Upper lobe of right lung (tissue), 1 donor: ENCODE results near the gene KLF7. TPM values are rescaled to one million over a fixed set of nuclear protein-coding genes. Genes with fewer than 3 reads are reported as not detected.

ENCODE experiments used
- ATAC-seq: fragments of 200-7000 bp; cut with Tn5 transposase; one replicate; pipeline ENCODE4 v1.9.1; 2020; ENCODE audit warnings: mild to moderate bottlenecking, moderate library complexity
- DNase-seq: peaks from one replicate; pipeline ENCODE4 v3.0.0-alpha.2; 2020
- H3K27ac ChIP-seq: fragments of 200-600 bp; one replicate; pipeline ENCODE4 v1.8.0; 2022
- H3K27me3 ChIP-seq: fragments of 200-600 bp; one replicate; pipeline ENCODE4 v1.8.0; 2022; ENCODE audit warnings: mild to moderate bottlenecking
- H3K36me3 ChIP-seq: fragments of 200-600 bp; one replicate; pipeline ENCODE4 v1.8.0; 2022
- H3K4me1 ChIP-seq: fragments of 200-600 bp; one replicate; pipeline ENCODE4 v1.8.0; 2022
- H3K4me3 ChIP-seq: fragments of 200-600 bp; one replicate; pipeline ENCODE4 v1.8.0; 2022; ENCODE audit warnings: mild to moderate bottlenecking
- H3K9me3 ChIP-seq: fragments of 200-600 bp; one replicate; pipeline ENCODE4 v1.8.0; 2022
- intact Hi-C: fragments of 100-400 bp; cut with DNase I; formaldehyde crosslinking; loops from one replicate; pipeline ENCODE4 v1.11.0; 2022
- total RNA-seq: library from RNA; stranded (reverse); fragmentation: NEBNext Ultra II Directional; extraction: Animal tissue kit (Norgen Biotek cat#: 25700); gene quantifications from one replicate; pipeline ENCODE4 v1.2.1, GENCODE V29; 2021
- TF ChIP-seq, protein P1 (sequence below): fragments of 200-600 bp; IDR thresholded peaks from one replicate; pipeline ENCODE4 v1.8.0; 2022; ENCODE audit warnings: antibody characterized with exemption
- donor health status: DM: no; HTN: yes; CAD: no; lungs with severe emphysema.

KLF7 gene
- total RNA-seq, 1 donor from 2014 or later, result 62.1 TPM

GRCh38 chr2:207139552-207139951 is 26.2 kb downstream of the KLF7 start:
- Histone ChIP-seq H3K27ac (no peak overlapping the region), H3K9me3 (no peaks in the 10 kb centered on the region), H3K4me1 (peaks cover 73% of the 10 kb centered on the region), H3K4me3 (no peak overlapping the region), H3K27me3 (no peaks in the 10 kb centered on the region), H3K36me3 (no peaks in the 10 kb centered on the region)
- no peak for ATAC-seq
- no peak for DNase-seq
- TF ChIP-seq, protein P1, sequence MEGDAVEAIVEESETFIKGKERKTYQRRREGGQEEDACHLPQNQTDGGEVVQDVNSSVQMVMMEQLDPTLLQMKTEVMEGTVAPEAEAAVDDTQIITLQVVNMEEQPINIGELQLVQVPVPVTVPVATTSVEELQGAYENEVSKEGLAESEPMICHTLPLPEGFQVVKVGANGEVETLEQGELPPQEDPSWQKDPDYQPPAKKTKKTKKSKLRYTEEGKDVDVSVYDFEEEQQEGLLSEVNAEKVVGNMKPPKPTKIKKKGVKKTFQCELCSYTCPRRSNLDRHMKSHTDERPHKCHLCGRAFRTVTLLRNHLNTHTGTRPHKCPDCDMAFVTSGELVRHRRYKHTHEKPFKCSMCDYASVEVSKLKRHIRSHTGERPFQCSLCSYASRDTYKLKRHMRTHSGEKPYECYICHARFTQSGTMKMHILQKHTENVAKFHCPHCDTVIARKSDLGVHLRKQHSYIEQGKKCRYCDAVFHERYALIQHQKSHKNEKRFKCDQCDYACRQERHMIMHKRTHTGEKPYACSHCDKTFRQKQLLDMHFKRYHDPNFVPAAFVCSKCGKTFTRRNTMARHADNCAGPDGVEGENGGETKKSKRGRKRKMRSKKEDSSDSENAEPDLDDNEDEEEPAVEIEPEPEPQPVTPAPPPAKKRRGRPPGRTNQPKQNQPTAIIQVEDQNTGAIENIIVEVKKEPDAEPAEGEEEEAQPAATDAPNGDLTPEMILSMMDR, result no peak
- intact Hi-C loops, result no loop called here

DNA sequence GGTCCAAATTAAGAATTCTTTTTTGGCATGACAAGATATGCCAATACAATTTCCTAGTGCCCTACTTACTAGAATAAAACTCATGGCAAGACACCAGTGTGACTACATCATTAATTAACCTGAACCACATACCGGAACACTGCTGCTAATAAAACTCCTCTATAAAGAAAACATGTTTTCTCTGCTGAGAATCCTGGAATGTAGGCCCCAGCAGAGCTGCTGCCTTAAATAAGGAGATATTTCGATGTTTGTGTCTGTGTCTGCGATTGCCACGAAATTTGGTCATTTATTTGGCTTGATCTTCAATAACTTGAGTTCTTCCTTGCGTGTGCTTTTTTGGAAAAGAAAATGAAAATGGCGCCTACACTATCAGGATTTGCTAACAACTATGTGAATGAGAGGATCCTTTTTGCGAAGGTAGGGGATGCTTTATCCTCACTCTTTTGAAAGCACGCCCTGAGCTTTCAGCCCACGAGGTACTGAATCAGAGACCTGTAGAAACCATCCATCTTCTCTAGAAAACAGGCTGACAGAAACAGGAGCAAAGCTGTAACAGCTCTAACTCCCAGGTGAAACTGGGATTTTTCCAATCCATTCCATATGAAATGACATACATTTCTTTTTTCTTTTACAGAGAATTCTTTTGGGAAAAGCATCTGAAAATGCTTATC is 27.0 kb downstream of the KLF7 start:
- TF ChIP-seq, protein P1, result no peak

GRCh38 chr2:207137596-207138337 is 28.0 kb downstream of the KLF7 start:
- Histone ChIP-seq H3K36me3 (no peaks in the 10 kb centered on the region), H3K9me3 (no peaks in the 10 kb centered on the region), H3K4me3 (no peak overlapping the region), H3K4me1 (peaks cover 78% of the 10 kb centered on the region), H3K27ac (peak overlapping the region; percentile 39), H3K27me3 (no peaks in the 10 kb centered on the region)
- ATAC-seq (no peak), DNase-seq (no peak)
- TF ChIP-seq, protein P1, result no peak
- intact Hi-C loops, result no loop called here

More for the DNA sequence above, 27.0 kb downstream of the KLF7 start:
- Histone ChIP-seq H3K4me3 (no peak overlapping the region), H3K27ac (peak overlapping the region; percentile 18), H3K9me3 (no peaks in the 10 kb centered on the region), H3K4me1 (peaks cover 72% of the 10 kb centered on the region), H3K27me3 (no peaks in the 10 kb centered on the region), H3K36me3 (no peaks in the 10 kb centered on the region)
- DNase-seq (no peak), ATAC-seq (no peak)
- intact Hi-C loops, result no loop called here

GRCh38 chr2:207136874-207137273 is 28.9 kb downstream of the KLF7 start:
- Histone ChIP-seq H3K9me3 (no peaks in the 10 kb centered on the region), H3K27ac (peak overlapping the region; percentile 39), H3K27me3 (no peaks in the 10 kb centered on the region), H3K36me3 (no peaks in the 10 kb centered on the region), H3K4me3 (no peak overlapping the region), H3K4me1 (peaks cover 78% of the 10 kb centered on the region)
- no peak for DNase-seq
- TF ChIP-seq, protein P1, result no peak
- no peak for ATAC-seq
- intact Hi-C loops, result no loop called here

GRCh38 chr2:207135801-207136457 is 29.8 kb downstream of the KLF7 start:
- no peaks in the 10 kb centered on the region for H3K36me3 ChIP-seq
- H3K27me3 ChIP-seq, result no peaks in the 10 kb centered on the region
- ATAC-seq (no peak), DNase-seq (no peak)
- intact Hi-C loops, result no loop called here
- H3K27ac ChIP-seq, result peak overlapping the region; percentile 79
- no peaks in the 10 kb centered on the region for H3K9me3 ChIP-seq
- TF ChIP-seq, protein P1, result no peak
- H3K4me1 ChIP-seq, result peaks cover 77% of the 10 kb centered on the region
- H3K4me3 ChIP-seq, result no peak overlapping the region
